Inflammatory macrophage treated with lipopolysaccharide for 1 hour (primary cell): ENCODE results near the gene CADPS.

ENCODE experiments used
- DNase-seq, 2 donors: peaks; one replicate each; pipeline ENCODE4 v3.0.0-alpha.2; 2020 to 2022

CADPS gene

GRCh38 chr3:62405566-62405965, 469.6 kb downstream of the CADPS start:
- no peak for DNase-seq

GRCh38 chr3:62405135-62405534, 470.1 kb downstream of the CADPS start:
- no peak for DNase-seq

- no peak for DNase-seq
Measured at GRCh38 chr3:62404321-62404720, 470.9 kb downstream of the CADPS start.

- no peak for DNase-seq
Measured at GRCh38 chr3:62403765-62404164, 471.5 kb downstream of the CADPS start.

GRCh38 chr3:62392626-62393292, 482.5 kb downstream of the CADPS start:
- no peak for DNase-seq

GRCh38 chr3:62387251-62387650, 488.0 kb downstream of the CADPS start:
- no peak for DNase-seq

GRCh38 chr3:62379321-62379798, 495.9 kb downstream of the CADPS start:
- no peak for DNase-seq

GRCh38 chr3:62378921-62379320, 496.3 kb downstream of the CADPS start:
- no peak for DNase-seq

- DNase-seq = no peak
Measured at GRCh38 chr3:62378311-62378789, 496.9 kb downstream of the CADPS start.

- no peak for DNase-seq
Measured at GRCh38 chr3:62376906-62377877, 498.0 kb downstream of the CADPS start.

- DNase-seq = no peak
Measured at GRCh38 chr3:62376454-62376720, 498.8 kb downstream of the CADPS start.

GRCh38 chr3:62375655-62376453, 499.4 kb downstream of the CADPS start:
- no peak for DNase-seq

- DNase-seq = no peak
Measured at GRCh38 chr3:62374341-62375218, 500.6 kb downstream of the CADPS start.

GRCh38 chr3:62373714-62374333, 501.4 kb downstream of the CADPS start:
- DNase-seq = no peak

GRCh38 chr3:62373215-62373614, 502.0 kb downstream of the CADPS start, which contains the start of gene FEZF2:
Gene FEZF2, minus strand, starts transcription at chr3:62373550. Its CDS starts 682 bp downstream, at chr3:62372868.
- DNase-seq = no peak

- no peak for DNase-seq
Measured at GRCh38 chr3:62372621-62373041, 502.6 kb downstream of the CADPS start.

- no peak for DNase-seq
Measured at GRCh38 chr3:62371720-62372591, 503.3 kb downstream of the CADPS start.

- DNase-seq = no peak
Measured at GRCh38 chr3:62370858-62371719, 504.1 kb downstream of the CADPS start.

GRCh38 chr3:62370112-62370857, 504.9 kb downstream of the CADPS start:
- no peak for DNase-seq
